H9 (cell line): Measurements from ENCODE around the gene NOS3. TPM values are rescaled to one million over a fixed set of nuclear protein-coding genes. Genes with fewer than 3 reads are reported as not detected.

Source experiments
- DNase-seq: peaks from one replicate; pipeline ENCODE4 v3.0.0-alpha.2; 2017
- H2AFZ ChIP-seq: one replicate; pipeline ENCODE4 v1.6.1; 2013; ENCODE audit warnings: mild to moderate bottlenecking, low read length, control low read depth, moderate library complexity
- H2AK5ac ChIP-seq: 2 replicates; pipeline ENCODE4 v1.6.1; 2013; ENCODE audit warnings: low read length, control low read depth, mixed read lengths; ENCODE audit not compliant: insufficient read length
- H2BK120ac ChIP-seq: one replicate; pipeline ENCODE4 v1.6.1; 2013; ENCODE audit warnings: low read depth, mild to moderate bottlenecking, low read length, control low read depth, inconsistent platforms; ENCODE audit not compliant: poor library complexity, severe bottlenecking
- H2BK12ac ChIP-seq: 2 replicates; pipeline ENCODE4 v1.6.1; 2013; ENCODE audit warnings: low read length, control low read depth, mixed read lengths, low read depth; ENCODE audit not compliant: insufficient read length
- H2BK15ac ChIP-seq: 2 replicates; pipeline ENCODE4 v1.6.1; 2013; ENCODE audit warnings: low read depth, low read length, control low read depth
- H2BK20ac ChIP-seq: one replicate; pipeline ENCODE4 v1.6.1; 2013; ENCODE audit warnings: low read depth, mild to moderate bottlenecking, low read length, control low read depth, inconsistent platforms; ENCODE audit not compliant: poor library complexity, severe bottlenecking
- H2BK5ac ChIP-seq: 2 replicates; pipeline ENCODE4 v1.6.1; 2013; ENCODE audit warnings: low read length, control low read depth, mixed read lengths; ENCODE audit not compliant: insufficient read length
- H3K14ac ChIP-seq: 2 replicates; pipeline ENCODE4 v1.6.1; 2013; ENCODE audit warnings: low read length, control low read depth; ENCODE audit not compliant: insufficient read depth
- H3K18ac ChIP-seq: 2 replicates; pipeline ENCODE4 v1.6.1; 2013; ENCODE audit warnings: low read depth, mild to moderate bottlenecking, mixed read lengths, low read length, control low read depth; ENCODE audit not compliant: insufficient read length
- H3K23ac ChIP-seq: 2 replicates; pipeline ENCODE4 v1.6.1; 2013; ENCODE audit warnings: low read length, control low read depth, mixed read lengths, low read depth; ENCODE audit not compliant: insufficient read length
- H3K23me2 ChIP-seq: 2 replicates; pipeline ENCODE4 v1.6.1; 2013; ENCODE audit warnings: low read depth, mild to moderate bottlenecking, mixed read lengths, low read length, control low read depth; ENCODE audit not compliant: insufficient read length, poor library complexity, severe bottlenecking
- H3K27ac ChIP-seq: 2 replicates; pipeline ENCODE4 v1.5.1; 2013; ENCODE audit warnings: low read length, control low read depth, mixed read lengths, low read depth; ENCODE audit not compliant: insufficient read length
- H3K27me3 ChIP-seq: 2 replicates; pipeline ENCODE4 v1.6.1; 2013; ENCODE audit warnings: low read length, control low read depth, inconsistent platforms; ENCODE audit not compliant: insufficient read depth
- H3K4ac ChIP-seq: 2 replicates; pipeline ENCODE4 v1.6.1; 2013; ENCODE audit warnings: low read depth, mild to moderate bottlenecking, control low read depth, inconsistent platforms, low read length, moderate library complexity
- H3K4me1 ChIP-seq: 2 replicates; pipeline ENCODE4 v1.6.1; 2013; ENCODE audit warnings: low read length, control low read depth, inconsistent platforms; ENCODE audit not compliant: insufficient read depth
- H3K4me2 ChIP-seq: 2 replicates; pipeline ENCODE4 v1.6.1; 2013; ENCODE audit warnings: low read length, control low read depth, mixed read lengths; ENCODE audit not compliant: insufficient read length, insufficient read depth
- H3K56ac ChIP-seq: 2 replicates; pipeline ENCODE4 v1.6.1; 2013; ENCODE audit warnings: low read depth, mild to moderate bottlenecking, mixed read lengths, low read length, control low read depth; ENCODE audit not compliant: insufficient read length
- H3K79me1 ChIP-seq: 2 replicates; pipeline ENCODE4 v1.6.1; 2013; ENCODE audit warnings: low read depth, mild to moderate bottlenecking, moderate library complexity, low read length, control low read depth, inconsistent platforms; ENCODE audit not compliant: insufficient read depth, poor library complexity, severe bottlenecking
- H3K79me2 ChIP-seq: 2 replicates; pipeline ENCODE4 v1.6.1; 2013; ENCODE audit warnings: low read length, control low read depth, inconsistent platforms; ENCODE audit not compliant: insufficient read depth
- H3K9ac ChIP-seq: 2 replicates; pipeline ENCODE4 v1.6.1; 2013; ENCODE audit warnings: low read length, control low read depth, mixed read lengths; ENCODE audit not compliant: insufficient read length; ENCODE audit errors: extremely low read depth
- H3K9me3 ChIP-seq: one replicate; pipeline ENCODE4 v1.6.1; 2013; ENCODE audit warnings: low read depth, low read length, inconsistent platforms; ENCODE audit not compliant: control insufficient read depth
- H3T11ph ChIP-seq: one replicate; pipeline ENCODE4 v1.6.1; 2013; ENCODE audit warnings: mild to moderate bottlenecking, low read length, control low read depth, inconsistent platforms
- H4K20me1 ChIP-seq: one replicate; pipeline ENCODE4 v1.6.1; 2013; ENCODE audit not compliant: control insufficient read depth, insufficient read length, insufficient read depth
- H4K5ac ChIP-seq: 2 replicates; pipeline ENCODE4 v1.6.1; 2013; ENCODE audit warnings: low read depth, mild to moderate bottlenecking, mixed read lengths, low read length, control low read depth; ENCODE audit not compliant: insufficient read length
- H4K8ac ChIP-seq: replicated peaks from 2 replicates; pipeline ENCODE4 v1.6.1; 2013; ENCODE audit warnings: low read length, control low read depth, mixed read lengths, low read depth; ENCODE audit not compliant: insufficient read length
- H4K91ac ChIP-seq: 2 replicates; pipeline ENCODE4 v1.6.1; 2013; ENCODE audit warnings: low read depth, mild to moderate bottlenecking, moderate library complexity, mixed read lengths, low read length, control low read depth; ENCODE audit not compliant: insufficient read length
- H3K27ac Mint-ChIP-seq, 3 experiments: 2 replicates in 2 of 3; 3 replicates in 1 of 3; pipeline ENCODE4 v1.8.0; 2020 to 2021; ENCODE audit warnings: mixed read lengths in 3 of 3, mild to moderate bottlenecking in 1 of 3, moderate library complexity in 1 of 3
- H3K27me3 Mint-ChIP-seq: 2 replicates; pipeline ENCODE4 v1.8.0; 2021; ENCODE audit warnings: low read depth, mild to moderate bottlenecking, moderate library complexity, mixed read lengths
- H3K36me3 Mint-ChIP-seq, 3 experiments: 2 replicates in 2 of 3; 3 replicates in 1 of 3; pipeline ENCODE4 v1.8.0; 2020 to 2021; ENCODE audit warnings: low read depth in 3 of 3, mixed read lengths in 3 of 3; ENCODE audit not compliant: insufficient read depth in 1 of 3
- H3K4me1 Mint-ChIP-seq, 2 experiments: 2 replicates each; pipeline ENCODE4 v1.8.0; 2020; ENCODE audit warnings: mixed read lengths in 2 of 2
- H3K4me3 Mint-ChIP-seq, 2 experiments: 2 replicates in 1 of 2; 3 replicates in 1 of 2; pipeline ENCODE4 v1.8.0; 2020 to 2021; ENCODE audit warnings: mild to moderate bottlenecking in 2 of 2, mixed read lengths in 2 of 2, moderate library complexity in 1 of 2
- H3K9me3 Mint-ChIP-seq, 2 experiments: 2 replicates in 1 of 2; 3 replicates in 1 of 2; pipeline ENCODE4 v1.8.0; 2020; ENCODE audit warnings: mild to moderate bottlenecking in 2 of 2, mixed read lengths in 2 of 2, moderate library complexity in 1 of 2
- CTCF ChIP-seq: fragments of 200-600 bp; sonication (generic); conservative IDR thresholded peaks from 3 replicates; pipeline ENCODE4 v1.8.0; 2021; ENCODE audit warnings: antibody characterized with exemption, mild to moderate bottlenecking
- WGBS: extraction: QIAGEN DNeasy Blood & Tissue Kit; methylation state at CpG from one replicate; pipeline ENCODE4 v1.1.7; 2013; ENCODE audit warnings: missing lambda C conversion rate, low lambda C conversion rate, mixed read lengths; ENCODE audit not compliant: insufficient read length; ENCODE audit errors: extremely low coverage; 5-methylcytosine and 5-hydroxymethylcytosine counted together
- total RNA-seq: library from RNA; stranded (reverse); gene quantifications from 2 replicates; pipeline ENCODE4 v1.2.1, GENCODE V29; 2021

Gene NOS3
- total RNA-seq, 1 experiment from 2014 or later = 4.5 TPM

- no peaks in the 10 kb centered on the region for H3K79me2 ChIP-seq
- no peak overlapping the region for H4K5ac ChIP-seq
- H2BK120ac ChIP-seq = no peak overlapping the region
- peaks cover 4 to 12% (median 11%) of the 10 kb centered on the region in 3 experiments; a peak in 6 of 7 replicates for H3K36me3 Mint-ChIP-seq
- no peak overlapping the region for H2AFZ ChIP-seq
- no peak overlapping the region for H2BK12ac ChIP-seq
- H3K9ac ChIP-seq = no peak overlapping the region
- no peaks in the 10 kb centered on the region; a peak in 1 of 5 replicates for H3K9me3 Mint-ChIP-seq
- peak; percentile 16; the same call in 1 of the 3 replicates for TF ChIP-seq CTCF
- peaks cover 8% of the 10 kb centered on the region for H3K4me1 ChIP-seq
- H3K4me2 ChIP-seq = peak overlapping the region; percentile 58
- peaks cover 15% of the 10 kb centered on the region for H3K27me3 Mint-ChIP-seq
- peaks cover 41% of the 10 kb centered on the region for H3K23me2 ChIP-seq
- no CpG with 5 or more reads among the region's 17 CpGs for WGBS
- H3K27me3 ChIP-seq = no peaks in the 10 kb centered on the region; the same call in 1 of the 2 replicates
- H2AK5ac ChIP-seq = no peak overlapping the region
- no peak overlapping the region for H3K27ac ChIP-seq
- no peak overlapping the region for H3K18ac ChIP-seq
- no peak overlapping the region for H4K8ac ChIP-seq
- no peak overlapping the region for H3K14ac ChIP-seq
- no peak overlapping the region for H2BK15ac ChIP-seq
- no peak overlapping the region for H3K23ac ChIP-seq
- H3K4me1 Mint-ChIP-seq = peaks cover 40 to 50% of the 10 kb centered on the region in 2 experiments
- H3K4me3 Mint-ChIP-seq = peak overlapping the region; percentile 78 to 91
- no peak overlapping the region for H3K27ac Mint-ChIP-seq
- H2BK5ac ChIP-seq = no peak overlapping the region
- peak; percentile 56 for DNase-seq
- H3K79me1 ChIP-seq = no peaks in the 10 kb centered on the region
- no peaks in the 10 kb centered on the region for H3K9me3 ChIP-seq
- H3T11ph ChIP-seq = no peak overlapping the region
- H3K4ac ChIP-seq = no peak overlapping the region
- H3K56ac ChIP-seq = no peak overlapping the region
- H4K91ac ChIP-seq = no peak overlapping the region
- H4K20me1 ChIP-seq = no peaks in the 10 kb centered on the region
- H2BK20ac ChIP-seq = no peak overlapping the region
Observed at GRCh38 chr7:151060113-151060415, 69.2 kb downstream of the NOS3 start.
